ENCODE data around the gene MST1. TPM values are rescaled to one million over a fixed set of nuclear protein-coding genes. Genes with fewer than 3 reads are reported as not detected.
A peak's percentile ranks its signal among the peaks of the same experiment; 100 is the strongest.

Gene MST1
- total and polyA plus RNA-seq, 2 of the 4 experiments (the other 2 are of a cell fraction): 1.3 to 13.0 TPM

DNA sequence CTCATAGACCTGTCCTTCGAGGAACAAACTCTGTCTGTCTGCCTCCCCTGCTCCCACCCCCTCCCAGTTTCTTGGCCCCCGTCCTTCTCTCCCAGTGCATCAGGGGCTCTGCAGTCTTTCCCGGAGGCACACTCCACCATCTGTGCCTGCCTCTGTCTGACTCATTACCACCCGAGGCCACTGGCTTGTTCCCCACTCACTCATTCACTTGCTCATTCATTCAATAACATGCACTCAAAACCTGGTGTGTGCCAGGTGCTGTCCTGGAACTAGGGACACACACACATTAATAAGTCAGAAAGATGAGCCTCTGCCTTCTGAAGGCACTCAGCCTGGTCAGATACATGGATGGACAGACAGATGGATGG is 17.8 kb upstream of the MST1 start:
- Histone ChIP-seq H3K9ac (ENCODE audit: low read depth, low read length) (no peak overlapping the region), H3K18ac (ENCODE audit: low read depth, low read length) (no peak overlapping the region), H4K5ac (ENCODE audit: low read depth, low read length) (no peak overlapping the region), H4K8ac (ENCODE audit: low read depth in 2 of 2, low read length in 2 of 2) (no peak overlapping the region), H4K20me1 (ENCODE audit: insufficient read depth, low read length) (peaks cover 7% of the 10 kb centered on the region; the same call in 1 of the 2 replicates), H3K4me1 (ENCODE audit: control insufficient read depth, insufficient read depth, low read length) (no peaks in the 10 kb centered on the region), H2BK20ac (ENCODE audit: low read depth, low read length) (no peak overlapping the region), H3K27ac (ENCODE audit: insufficient read depth, low read length) (no peak overlapping the region), H3K4ac (ENCODE audit: low read depth, low read length) (no peak overlapping the region), H4K91ac (ENCODE audit: insufficient read depth, low read depth, low read length) (no peak overlapping the region), H2AK9ac (replicated peaks; ENCODE audit: low read depth, low read length, poor library complexity) (no peak overlapping the region), H3K4me3 (ENCODE audit: insufficient read depth, low read depth, low read length) (no peak overlapping the region), H2BK15ac (ENCODE audit: low read depth, low read length) (no peak overlapping the region), H2AFZ (replicated peaks; ENCODE audit: low read length, poor library complexity) (no peak overlapping the region), H2BK120ac (ENCODE audit: low read depth, low read length) (no peak overlapping the region), H3K56ac (ENCODE audit: extremely low read depth, insufficient read depth, low read length) (no peak overlapping the region), H3K4me2 (ENCODE audit: low read depth, low read length) (no peak overlapping the region), H3K9me1 (ENCODE audit: insufficient read depth, low read length) (no peaks in the 10 kb centered on the region), H2BK5ac (ENCODE audit: low read depth, low read length, poor library complexity, severe bottlenecking) (no peak overlapping the region), H3K23ac (ENCODE audit: low read depth, low read length) (no peak overlapping the region), H2AK5ac (ENCODE audit: low read depth, low read length) (no peak overlapping the region), H3K27me3 (ENCODE audit: control insufficient read depth, insufficient read depth, low read length) (no peaks in the 10 kb centered on the region), H3K36me3 (ENCODE audit: control insufficient read depth, insufficient read depth, low read length) (peaks cover 24% of the 10 kb centered on the region), H3K14ac (replicated peaks; ENCODE audit: low read depth, low read length) (no peak overlapping the region), H3K79me1 (ENCODE audit: low read depth in 1 of 2, low read length in 2 of 2) (no peaks in the 10 kb centered on the region), H3K9me3 (ENCODE audit: control insufficient read depth, insufficient read depth, low read length) (no peaks in the 10 kb centered on the region)
- DNase-seq (peak; percentile 63), ATAC-seq (ENCODE audit: low read depth) (peak; percentile 31; the same call in 1 of the 2 replicates)
- POLR2A ChIA-PET (ENCODE audit: unreplicated experiment): no interaction called here
- 66% methylated on average over 4 of the region's 4 CpGs; no CpG with 5 or more reads in 1 of the 2 experiments for WGBS, 2 experiments (ENCODE audit: extremely low coverage in 2 of 2, insufficient read length in 1 of 2)
- intact Hi-C loops (cut with micrococcal nuclease) (loop anchor here (10.0 kb wide), 1 partner anchor 388 kb away; no protein-coding TSS in a partner anchor), in situ Hi-C loops (cut with MboI; ENCODE audit: low sequenced_read_pairs) (no loop called here), dilution Hi-C loops (cut with HindIII; ENCODE audit: low sequenced_read_pairs, unreplicated experiment) (no loop called here)
- CTCF ChIA-PET: no interaction called here
- TF ChIP-seq BHLHE40 (IDR thresholded peaks at IDR 0.05; ENCODE audit: low read depth, low read length) (no peak), MXI1 (IDR thresholded peaks at IDR 0.05; ENCODE audit: borderline replicate concordance, low read depth, low read length) (no peak), RFX5 (IDR thresholded peaks at IDR 0.05; ENCODE audit: low read depth, low read length) (no peak), NFE2L2 (IDR thresholded peaks at IDR 0.05; ENCODE audit: low read depth, low read length) (no peak), SMC3 (IDR thresholded peaks at IDR 0.05; ENCODE audit: low read depth, low read length) (no peak)
- TF ChIP-seq, protein P1, sequence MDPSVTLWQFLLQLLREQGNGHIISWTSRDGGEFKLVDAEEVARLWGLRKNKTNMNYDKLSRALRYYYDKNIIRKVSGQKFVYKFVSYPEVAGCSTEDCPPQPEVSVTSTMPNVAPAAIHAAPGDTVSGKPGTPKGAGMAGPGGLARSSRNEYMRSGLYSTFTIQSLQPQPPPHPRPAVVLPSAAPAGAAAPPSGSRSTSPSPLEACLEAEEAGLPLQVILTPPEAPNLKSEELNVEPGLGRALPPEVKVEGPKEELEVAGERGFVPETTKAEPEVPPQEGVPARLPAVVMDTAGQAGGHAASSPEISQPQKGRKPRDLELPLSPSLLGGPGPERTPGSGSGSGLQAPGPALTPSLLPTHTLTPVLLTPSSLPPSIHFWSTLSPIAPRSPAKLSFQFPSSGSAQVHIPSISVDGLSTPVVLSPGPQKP (IDR thresholded peaks at IDR 0.05; ENCODE audit: borderline replicate concordance, low read depth, low read length): no peak
- no TSS peak for BruUV-seq (replicated peaks)
